GM13976 (cell line): ENCODE data around the gene ASXL2.

Experiments used
- DNase-seq: peaks from one replicate; pipeline ENCODE4 v3.0.0; 2012; ENCODE audit warnings: low spot score
- in situ Hi-C: fragments of 300-500 bp; cut with MboI; formaldehyde crosslinking; loops from one replicate; pipeline ENCODE4 v1.12.0; 2022; ENCODE audit warnings: low sequenced_read_pairs, mixed read lengths, inconsistent platforms; ENCODE audit not compliant: unreplicated experiment
- TF ChIP-seq, protein P1 (sequence below): IDR thresholded peaks from 2 replicates; pipeline ENCODE4 v1.5.1; 2012; ENCODE audit warnings: borderline replicate concordance, mild to moderate bottlenecking; ENCODE audit not compliant: insufficient read depth; ENCODE audit errors: extremely low read depth, missing control alignments, control extremely low read depth

Gene ASXL2

DNA sequence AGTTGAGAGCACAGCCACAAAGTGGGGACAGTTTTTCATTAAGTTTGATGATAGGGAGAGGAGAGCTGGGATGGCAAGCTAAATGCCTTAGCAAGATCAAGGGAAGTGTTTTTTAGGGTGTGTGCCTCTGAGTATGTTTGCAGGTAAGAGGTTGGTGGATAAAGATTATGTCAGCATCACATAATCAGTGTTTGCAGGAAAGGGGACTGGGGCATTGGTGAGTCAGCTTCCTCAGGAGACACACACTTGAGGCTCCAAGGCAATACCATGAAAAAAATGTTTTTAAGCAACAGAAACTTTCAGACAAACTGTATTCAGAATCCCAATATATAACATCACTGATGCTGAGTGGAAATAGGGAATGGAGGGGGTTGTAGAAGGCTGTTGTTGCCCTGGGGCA lies 179.5 kb downstream of the ASXL2 start:
- in situ Hi-C loops, result no loop called here
- no peak for DNase-seq
- TF ChIP-seq, protein P1, sequence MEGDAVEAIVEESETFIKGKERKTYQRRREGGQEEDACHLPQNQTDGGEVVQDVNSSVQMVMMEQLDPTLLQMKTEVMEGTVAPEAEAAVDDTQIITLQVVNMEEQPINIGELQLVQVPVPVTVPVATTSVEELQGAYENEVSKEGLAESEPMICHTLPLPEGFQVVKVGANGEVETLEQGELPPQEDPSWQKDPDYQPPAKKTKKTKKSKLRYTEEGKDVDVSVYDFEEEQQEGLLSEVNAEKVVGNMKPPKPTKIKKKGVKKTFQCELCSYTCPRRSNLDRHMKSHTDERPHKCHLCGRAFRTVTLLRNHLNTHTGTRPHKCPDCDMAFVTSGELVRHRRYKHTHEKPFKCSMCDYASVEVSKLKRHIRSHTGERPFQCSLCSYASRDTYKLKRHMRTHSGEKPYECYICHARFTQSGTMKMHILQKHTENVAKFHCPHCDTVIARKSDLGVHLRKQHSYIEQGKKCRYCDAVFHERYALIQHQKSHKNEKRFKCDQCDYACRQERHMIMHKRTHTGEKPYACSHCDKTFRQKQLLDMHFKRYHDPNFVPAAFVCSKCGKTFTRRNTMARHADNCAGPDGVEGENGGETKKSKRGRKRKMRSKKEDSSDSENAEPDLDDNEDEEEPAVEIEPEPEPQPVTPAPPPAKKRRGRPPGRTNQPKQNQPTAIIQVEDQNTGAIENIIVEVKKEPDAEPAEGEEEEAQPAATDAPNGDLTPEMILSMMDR, result no peak

GRCh38 chr2:25697559-25698341 lies 180.5 kb downstream of the ASXL2 start:
- TF ChIP-seq, protein P1, result no peak
- in situ Hi-C loops, result no loop called here
- DNase-seq, result no peak

DNA sequence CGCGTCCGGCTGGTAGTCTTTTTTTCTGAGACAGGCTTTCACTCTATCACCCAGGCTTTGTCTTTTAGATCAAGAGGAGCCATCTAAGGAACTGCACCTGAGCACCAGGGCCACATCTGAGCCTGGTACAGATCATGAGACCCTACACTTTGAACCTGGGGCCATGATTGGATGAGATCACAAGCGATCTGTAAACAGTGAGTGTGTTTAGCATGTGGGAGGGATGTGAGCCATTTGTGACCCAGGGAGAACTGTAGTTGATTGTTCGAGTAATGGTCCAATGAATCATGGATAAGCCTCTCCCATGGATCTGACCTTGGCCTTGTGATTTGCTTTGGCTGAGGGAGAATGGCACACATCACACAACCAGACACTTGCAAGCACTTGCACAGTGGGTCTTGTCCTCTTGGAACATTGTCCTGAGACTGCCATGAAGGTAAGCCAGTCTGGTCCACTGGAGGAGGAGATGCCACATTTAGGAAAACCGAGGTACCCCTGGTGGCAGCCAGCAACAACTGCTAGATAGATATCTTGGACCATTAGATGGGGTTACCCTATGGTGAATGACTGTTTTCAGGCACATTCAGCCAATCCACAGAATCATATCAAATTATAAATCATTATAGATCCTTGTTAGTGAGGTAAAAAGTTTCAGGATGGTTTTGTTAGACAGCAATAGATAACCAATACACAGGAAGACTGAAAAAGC lies 185.4 kb downstream of the ASXL2 start:
- in situ Hi-C loops, result no loop called here
- no peak for DNase-seq
- TF ChIP-seq, protein P1, result no peak

DNA sequence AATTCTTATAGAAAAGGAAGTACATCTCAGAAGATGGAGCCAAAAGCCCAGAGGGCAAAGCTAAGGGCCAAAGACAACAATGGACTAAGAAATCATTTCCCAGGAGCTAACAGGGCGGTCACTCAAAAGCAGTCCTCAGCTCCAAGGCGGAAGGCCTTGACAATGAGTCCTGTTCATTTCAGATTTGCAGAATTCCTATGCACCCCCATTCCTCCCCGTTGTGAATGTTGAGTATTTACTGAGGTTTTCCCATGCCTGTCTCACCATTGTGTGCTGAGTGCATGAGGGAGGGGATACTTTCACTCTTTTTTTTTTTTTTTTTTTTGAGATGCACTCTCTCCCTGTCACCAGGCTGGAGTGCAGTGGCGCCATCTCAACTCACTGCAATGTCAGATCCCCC lies 186.1 kb downstream of the ASXL2 start:
- in situ Hi-C loops, result no loop called here
- TF ChIP-seq, protein P1, result no peak
- no peak for DNase-seq

- no peak for DNase-seq
- in situ Hi-C loops, result no loop called here
- TF ChIP-seq, protein P1, result no peak
Measured at GRCh38 chr2:25690058-25690457, 188.2 kb downstream of the ASXL2 start.

DNA sequence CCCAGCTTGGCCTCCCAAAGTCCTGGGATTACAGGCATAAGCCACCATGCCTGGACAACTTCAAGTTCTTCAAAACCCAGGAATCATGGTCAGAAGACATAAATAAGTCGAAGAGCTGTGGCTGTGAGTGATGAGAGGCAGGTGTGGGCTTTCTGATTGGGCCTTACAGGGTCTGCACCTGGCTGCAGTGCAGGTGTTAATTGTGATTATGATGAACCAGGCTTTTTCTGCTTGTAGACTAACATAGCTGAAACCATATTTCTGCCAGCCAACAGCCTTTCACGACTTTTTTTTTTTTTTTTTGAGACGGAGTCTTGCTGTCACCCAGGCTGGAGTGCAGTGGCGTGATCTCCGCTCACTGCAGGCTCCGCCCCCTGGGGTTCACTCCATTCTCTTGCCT lies 190.1 kb downstream of the ASXL2 start:
- TF ChIP-seq, protein P1, result no peak
- DNase-seq, result no peak
- in situ Hi-C loops, result no loop called here

DNA sequence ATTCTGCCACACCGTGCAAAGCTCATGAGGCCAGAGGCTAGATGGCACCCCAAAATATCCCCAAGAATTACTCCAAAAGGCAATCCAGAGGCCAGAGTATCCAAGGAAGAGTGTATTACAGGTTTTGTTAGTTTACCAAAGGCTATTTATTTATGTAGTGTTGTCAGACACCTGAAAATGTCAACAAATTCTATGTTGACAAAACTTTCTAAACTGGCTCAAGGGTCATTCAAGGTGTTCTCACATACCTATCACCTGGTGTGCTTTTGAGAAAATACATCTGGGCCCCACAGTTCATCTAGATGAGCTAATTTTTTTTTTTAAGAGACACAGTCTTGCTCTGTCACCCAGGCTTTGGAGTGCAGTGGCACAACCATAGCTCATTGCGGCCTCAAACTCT lies 192.5 kb downstream of the ASXL2 start:
- no peak for DNase-seq
- TF ChIP-seq, protein P1, result no peak
- in situ Hi-C loops, result no loop called here
